HG03103 (cell line): ENCODE data around the gene CDK4.

ENCODE experiments used
- ATAC-seq: cut with Tn5 transposase; IDR thresholded peaks from one replicate; pipeline ENCODE4 v1.9.1; 2021; ENCODE audit warnings: low read depth; ENCODE audit not compliant: unreplicated experiment

Gene CDK4

GRCh38 chr12:57758552-57759359 is 6.6 kb upstream of the CDK4 start:
- ATAC-seq, result no peak

DNA sequence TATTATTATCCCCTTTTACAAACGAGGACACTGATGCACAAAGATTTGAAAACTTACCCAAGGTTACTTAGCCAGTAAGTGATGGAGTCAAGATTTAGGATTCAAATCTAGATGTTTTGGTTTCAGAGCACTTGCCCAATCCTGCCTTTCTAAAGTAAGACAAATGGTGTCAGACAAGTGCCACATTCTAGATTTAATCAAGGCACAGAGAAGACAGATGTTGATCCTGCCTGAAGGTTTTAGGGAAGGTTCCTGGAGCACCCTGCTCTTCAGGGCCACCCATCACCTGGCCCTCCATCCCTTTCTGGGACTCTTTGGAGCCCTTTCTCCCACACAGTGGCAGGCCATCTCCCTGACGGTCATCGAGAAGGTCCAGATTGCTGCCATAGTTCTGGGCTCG is 5.7 kb upstream of the CDK4 start:
- no peak for ATAC-seq

DNA sequence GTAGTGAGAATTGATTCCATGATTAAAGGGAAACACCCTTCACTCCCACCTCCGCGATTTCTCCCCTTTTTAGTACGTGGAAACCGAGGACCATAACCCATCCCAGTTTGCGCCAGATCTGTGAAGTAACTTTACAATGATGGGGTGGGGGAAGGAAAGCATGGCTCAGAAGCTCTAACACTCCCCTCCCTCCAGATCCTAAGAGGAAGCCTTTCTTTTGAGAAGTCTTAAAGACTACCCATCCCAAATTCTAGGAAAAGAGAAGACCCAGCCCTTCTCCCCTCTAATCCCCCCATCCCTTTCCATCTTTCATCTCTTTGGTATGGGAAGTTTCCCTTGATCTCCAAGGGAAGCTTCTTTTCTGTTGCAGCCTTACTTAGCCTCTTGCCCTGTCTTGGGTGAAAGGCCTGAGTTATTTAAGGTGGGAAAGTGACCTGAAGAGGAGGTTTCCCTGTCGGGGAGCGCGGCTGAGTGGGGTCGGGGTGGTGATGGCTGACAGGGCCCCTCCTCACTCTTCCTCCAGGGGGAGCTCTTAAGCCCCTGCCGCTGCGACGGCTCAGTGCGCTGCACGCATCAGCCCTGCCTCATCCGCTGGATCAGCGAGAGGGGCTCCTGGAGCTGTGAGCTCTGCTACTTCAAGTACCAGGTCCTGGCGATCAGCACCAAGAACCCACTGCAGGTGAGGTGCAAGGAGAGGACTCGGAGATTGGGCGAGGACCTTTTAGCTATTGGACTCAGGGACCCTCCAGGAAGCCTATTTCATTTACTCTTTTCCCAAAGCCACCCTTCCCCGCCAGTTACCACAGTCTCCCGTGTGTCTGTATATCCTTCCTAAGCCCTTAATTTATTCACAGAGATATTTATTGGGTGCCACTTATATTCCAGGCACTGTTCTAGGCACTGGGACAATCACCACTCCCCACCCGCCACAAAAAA is 4.6 kb upstream of the CDK4 start:
- no peak for ATAC-seq

- no peak for ATAC-seq
Observed at GRCh38 chr12:57755454-57756372, 3.6 kb upstream of the CDK4 start.

GRCh38 chr12:57755194-57755453 is 3.0 kb upstream of the CDK4 start:
- no peak for ATAC-seq

DNA sequence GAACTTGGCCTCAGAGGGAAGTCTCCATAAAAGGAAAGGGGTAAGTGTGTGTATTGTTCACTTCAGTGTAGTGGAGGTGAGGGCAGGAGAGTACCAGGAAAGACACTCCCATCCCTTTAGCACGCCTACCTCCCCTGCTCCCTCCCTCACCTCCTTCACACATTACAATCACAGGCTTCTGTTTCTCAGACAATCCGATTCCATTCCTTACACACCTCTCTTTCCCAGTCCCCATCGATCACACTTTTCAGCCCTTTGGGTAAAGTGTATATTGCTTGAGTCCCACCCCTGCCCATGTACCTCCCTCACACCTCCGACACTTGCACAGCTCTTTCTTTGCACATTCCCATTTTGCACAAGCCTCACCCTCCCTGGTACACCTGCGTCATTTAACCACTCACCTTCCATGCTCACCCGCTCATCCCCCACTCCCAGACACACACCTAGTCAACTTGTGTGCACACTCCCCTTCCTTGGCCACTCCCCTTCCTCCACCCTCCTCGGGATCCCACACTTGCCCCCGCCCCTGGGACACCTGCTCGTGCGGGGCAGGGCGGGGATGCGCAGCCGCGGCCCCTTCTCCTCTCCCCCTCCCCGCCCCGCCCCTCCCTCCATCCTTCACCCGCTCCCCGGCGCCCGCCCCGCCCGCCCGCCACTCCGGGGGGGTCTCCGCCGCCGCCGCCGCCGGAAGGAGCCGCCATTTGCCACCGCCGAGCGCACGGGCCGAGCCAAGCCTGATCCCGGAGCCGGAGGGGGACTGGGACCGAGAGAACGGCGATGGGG is 2.5 kb upstream of the CDK4 start, which contains the start of gene MARCHF9:
TSS of gene MARCHF9 (plus strand) at position 693 of the 783 bp plus-strand sequence. CDS start 426 bp downstream, outside the sequence.
- ATAC-seq, result peak; percentile 37

- no peak for ATAC-seq
Observed at GRCh38 chr12:57753756-57754337, 1.7 kb upstream of the CDK4 start.

DNA sequence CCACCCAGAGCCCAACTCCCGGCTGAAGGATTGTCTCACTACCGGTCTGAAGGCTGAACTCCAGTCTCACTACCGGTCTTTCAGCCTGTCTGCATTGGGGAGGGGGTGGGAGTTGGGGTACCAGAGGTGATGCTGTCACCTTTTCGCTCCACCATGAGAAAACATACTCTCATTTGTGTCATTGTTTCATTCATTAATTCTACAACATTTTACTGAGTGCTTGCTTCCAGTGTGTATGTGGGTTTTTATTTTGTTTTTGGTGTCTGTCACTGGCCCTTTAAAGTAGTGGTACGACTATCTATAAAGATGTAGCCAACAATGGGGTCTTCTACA is 524 bp upstream of the CDK4 start:
- ATAC-seq, result no peak

- ATAC-seq, result no peak
Observed at GRCh38 chr12:57751432-57751787, 700 bp downstream of the CDK4 start.

- no peak for ATAC-seq
Observed at GRCh38 chr12:57750561-57751431, 1.3 kb downstream of the CDK4 start.

DNA sequence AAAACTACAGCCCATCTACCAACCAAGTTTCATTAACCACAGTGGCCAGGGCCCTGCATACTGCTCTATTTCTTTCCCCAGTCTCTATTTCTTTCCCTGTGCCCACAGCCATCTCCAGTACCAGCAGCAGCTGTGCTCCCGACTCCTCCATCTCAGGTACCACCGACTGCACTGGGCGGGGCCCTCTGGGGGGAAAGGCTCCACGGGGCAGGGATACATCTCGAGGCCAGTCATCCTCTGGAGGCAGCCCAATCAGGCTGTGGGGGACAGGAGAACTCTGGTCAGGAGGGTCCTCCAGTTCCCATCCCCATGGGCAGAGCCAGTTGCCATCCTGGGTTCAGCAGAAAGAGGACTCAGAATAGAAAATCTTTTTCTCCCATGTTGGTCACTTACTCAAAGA is 3.0 kb downstream of the CDK4 start:
- ATAC-seq, result no peak

DNA sequence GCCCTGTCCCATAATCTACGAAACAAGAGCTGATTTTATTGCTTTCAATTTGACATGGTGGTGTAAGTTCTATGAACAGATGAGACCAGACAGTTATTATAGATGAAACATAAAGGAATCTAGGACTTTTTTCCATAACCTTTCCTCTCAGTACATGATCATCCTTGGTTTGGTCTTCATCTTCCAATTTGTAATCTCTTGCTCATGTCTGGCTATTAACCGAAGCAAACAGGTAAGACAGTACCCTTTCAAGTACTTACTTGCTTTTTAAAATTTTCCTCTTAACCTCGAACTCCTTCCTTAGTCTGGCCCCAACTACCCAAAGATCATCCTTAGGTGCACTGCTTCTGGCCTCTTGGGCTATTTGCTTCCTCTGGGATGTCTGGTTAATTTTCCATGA is 6.1 kb downstream of the CDK4 start:
- ATAC-seq, result no peak

- ATAC-seq, result no peak
Observed at GRCh38 chr12:57745485-57745881, 6.6 kb downstream of the CDK4 start.

DNA sequence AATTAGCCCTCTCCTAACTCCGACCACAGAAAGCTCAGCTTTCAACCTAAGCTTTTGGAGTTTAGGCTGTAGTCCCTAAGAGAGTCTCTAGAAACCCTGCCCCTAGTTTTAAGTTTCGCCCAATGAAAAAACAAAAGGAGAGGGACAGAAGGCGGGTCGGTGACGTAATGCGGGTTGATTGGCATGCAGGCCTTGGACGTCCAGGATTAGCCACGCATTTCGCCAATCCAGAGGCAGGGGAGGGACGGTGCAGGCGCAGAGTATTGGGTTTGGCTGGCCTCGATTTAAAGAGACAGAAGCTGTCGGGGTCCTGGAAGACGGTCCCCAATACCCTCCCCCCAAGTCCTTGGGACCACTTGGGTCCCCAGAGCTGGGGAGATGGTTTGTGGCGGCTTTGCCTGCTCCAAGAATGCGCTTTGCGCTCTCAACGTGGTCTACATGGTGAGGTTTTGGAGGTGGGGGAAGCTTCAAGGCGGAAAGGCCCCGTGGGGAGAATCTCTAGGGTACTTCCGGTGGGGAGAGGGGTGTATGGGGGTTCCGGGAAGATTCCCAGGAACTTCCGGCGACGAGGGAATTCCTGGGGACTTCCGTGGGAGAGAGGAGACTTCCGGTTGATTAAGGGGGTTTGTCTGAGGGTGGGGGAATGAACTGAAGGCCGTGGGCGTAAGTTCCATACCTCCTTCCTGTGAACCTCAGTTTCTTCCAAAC is 7.2 kb downstream of the CDK4 start, which contains the start of gene TSPAN31:
TSS of gene TSPAN31 (plus strand) at position 263 of the 708 bp plus-strand sequence. CDS start at position 379, 116 bp downstream.
- ATAC-seq, result peak; percentile 60

GRCh38 chr12:57744194-57744776 is 7.8 kb downstream of the CDK4 start:
- peak; percentile 27 for ATAC-seq

GRCh38 chr12:57743769-57744168 is 8.3 kb downstream of the CDK4 start:
- no peak for ATAC-seq

- ATAC-seq, result peak; percentile 53
Observed at GRCh38 chr12:57741844-57742738, 10.0 kb downstream of the CDK4 start.
